GM12878 (cell line): ENCODE results near the gene NHSL1. TPM values are rescaled to one million over a fixed set of nuclear protein-coding genes. Genes with fewer than 3 reads are reported as not detected.
A peak's percentile ranks its signal among the peaks of the same experiment; 100 is the strongest.

Experiments used
- BCL11A ChIP-seq: IDR thresholded peaks from 2 replicates; pipeline ENCODE4 v1.6.1; 2011; ENCODE audit warnings: low read depth, low read length
- CBX5 ChIP-seq: sonication (generic); IDR thresholded peaks from 2 replicates; pipeline ENCODE4 v1.6.1; 2016; ENCODE audit warnings: low read depth, moderate library complexity, mild to moderate bottlenecking, inconsistent platforms
- MTA2 ChIP-seq: fragments of 450-650 bp; IDR thresholded peaks from 2 replicates; pipeline ENCODE4 v1.6.1; 2016; ENCODE audit warnings: low read depth, mild to moderate bottlenecking, moderate library complexity
- NFIC ChIP-seq: IDR thresholded peaks from 2 replicates; pipeline ENCODE4 v1.6.1; 2012; ENCODE audit warnings: low read depth, mild to moderate bottlenecking, inconsistent platforms, low read length, moderate library complexity
- RAD21 ChIP-seq: IDR thresholded peaks from 2 replicates; pipeline ENCODE4 v1.6.1; 2011; ENCODE audit warnings: mild to moderate bottlenecking, low read depth, low read length, moderate library complexity; ENCODE audit not compliant: insufficient read depth
- RELA ChIP-seq: fragments of 450-650 bp; IDR thresholded peaks from 2 replicates; pipeline ENCODE4 v1.8.0; 2014; ENCODE audit warnings: borderline replicate concordance; ENCODE audit not compliant: partially characterized antibody
- USF2 ChIP-seq: IDR thresholded peaks from 2 replicates; pipeline ENCODE4 v1.6.1; 2011; ENCODE audit warnings: low read depth, low read length, improper control_type of control experiment, borderline replicate concordance
- ZNF384 ChIP-seq: IDR thresholded peaks from 2 replicates; pipeline ENCODE4 v1.6.1; 2012; ENCODE audit warnings: low read depth, mild to moderate bottlenecking, low read length, improper control_type of control experiment, borderline replicate concordance
- ZNF592 ChIP-seq: fragments of 450-650 bp; IDR thresholded peaks from 2 replicates; pipeline ENCODE4 v1.6.1; 2017; ENCODE audit warnings: mild to moderate bottlenecking, moderate library complexity
- polyA plus RNA-seq, 11 experiments: library from polyadenylated mRNA; depleted of rRNA in 4 of 11; unstranded in 6 of 11; stranded (reverse) in 5 of 11; fragments of >200 nt; fragmentation: Nextera tagmentation in 4 of 11; fragmentation: Illumina TruSeq in 1 of 11; extraction: Ambion mirVana in 4 of 11; extraction: Trizol in 1 of 11; gene quantifications; 1 replicate in 1 of 11; 2 replicates in 10 of 11; pipeline versions ENCODE4 v1.2.1 to v1.2.3, GENCODE V29; 2011 to 2016; ENCODE audit warnings: inconsistent platforms in 2 of 11, missing spikeins in 2 of 11, low read depth in 1 of 11
- total RNA-seq, 4 experiments: library from RNA; depleted of rRNA in 3 of 4; stranded (reverse); fragments of >200 nt in 3 of 4; fragmentation: Illumina TruSeq in 1 of 4; extraction: Trizol in 1 of 4; gene quantifications; 2 replicates each; pipeline versions ENCODE4 v1.2.1 to v1.2.3, GENCODE V29; 2013 to 2021
- TF ChIP-seq, protein P1 (sequence below): IDR thresholded peaks from 2 replicates; pipeline ENCODE4 v1.6.1; 2012; ENCODE audit warnings: low read depth, low read length, improper control_type of control experiment
- TF ChIP-seq, protein P2 (sequence below): fragments of 450-650 bp; formaldehyde crosslinking; IDR thresholded peaks from 2 replicates; pipeline ENCODE4 v1.4.0; 2022; ENCODE audit warnings: mild to moderate bottlenecking, moderate library complexity
- TF ChIP-seq, protein P3 (sequence below): fragments of 450-650 bp; IDR thresholded peaks from 2 replicates; pipeline ENCODE4 v1.6.1; 2017; ENCODE audit warnings: antibody characterized with exemption, mild to moderate bottlenecking, moderate library complexity

NHSL1 gene
- total and polyA plus RNA-seq, 10 of the 15 experiments (the other 5 are each of a cell fraction or from before 2014, with no cell fraction given) = 0.26 to 14.1 (median 0.90) TPM

DNA sequence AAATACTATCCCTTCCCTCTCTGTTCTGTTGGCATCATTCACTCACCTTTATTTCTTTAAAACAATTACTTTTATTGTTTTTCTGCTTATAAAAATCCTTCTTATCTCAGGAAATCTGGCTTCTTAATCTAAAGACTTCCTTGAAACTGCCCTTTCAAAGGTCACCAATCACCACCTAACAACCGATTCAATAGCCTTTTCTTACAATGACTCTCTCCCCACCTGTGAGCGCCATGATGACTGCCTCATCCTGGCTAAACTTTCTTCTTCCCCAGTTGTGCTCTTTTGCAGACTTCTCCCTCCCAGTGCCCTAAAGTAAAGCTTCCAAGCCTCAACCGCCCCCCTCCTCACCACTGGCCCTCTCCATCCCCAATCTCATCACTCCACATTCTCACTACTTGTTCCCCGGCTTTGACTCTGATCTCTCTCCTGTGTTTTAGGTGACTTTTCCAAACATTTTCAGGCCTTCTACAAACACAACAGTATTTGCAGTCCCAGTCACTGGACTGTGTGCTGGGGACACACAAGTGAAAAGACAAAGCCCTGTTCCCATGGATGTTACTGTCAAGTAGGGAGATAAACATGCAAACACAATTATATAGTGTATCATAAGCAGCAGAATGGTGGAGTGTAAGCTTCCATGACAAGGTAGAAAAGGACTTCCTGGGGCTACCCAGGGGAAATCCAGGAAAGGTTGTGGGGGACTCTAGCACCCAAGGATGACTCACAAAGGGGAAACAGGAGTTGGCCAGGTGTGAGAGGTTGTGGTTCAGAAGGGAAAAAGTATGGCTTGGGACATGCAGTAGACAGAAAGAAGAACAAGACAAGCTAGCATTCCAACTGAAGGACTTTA lies 12.8 kb downstream of the NHSL1 start (continued):
- TF ChIP-seq RELA (peak; percentile 55), NFIC (0 out of 2 replicates have a peak, but pooled peaks have one; percentile 36), USF2 (no peak), CBX5 (no peak), ZNF384 (no peak), MTA2 (peak; percentile 58), ZNF592 (no peak), RAD21 (no peak), BCL11A (no peak)
- TF ChIP-seq, protein P1, sequence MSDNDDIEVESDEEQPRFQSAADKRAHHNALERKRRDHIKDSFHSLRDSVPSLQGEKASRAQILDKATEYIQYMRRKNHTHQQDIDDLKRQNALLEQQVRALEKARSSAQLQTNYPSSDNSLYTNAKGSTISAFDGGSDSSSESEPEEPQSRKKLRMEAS = no peak
- TF ChIP-seq, protein P2, sequence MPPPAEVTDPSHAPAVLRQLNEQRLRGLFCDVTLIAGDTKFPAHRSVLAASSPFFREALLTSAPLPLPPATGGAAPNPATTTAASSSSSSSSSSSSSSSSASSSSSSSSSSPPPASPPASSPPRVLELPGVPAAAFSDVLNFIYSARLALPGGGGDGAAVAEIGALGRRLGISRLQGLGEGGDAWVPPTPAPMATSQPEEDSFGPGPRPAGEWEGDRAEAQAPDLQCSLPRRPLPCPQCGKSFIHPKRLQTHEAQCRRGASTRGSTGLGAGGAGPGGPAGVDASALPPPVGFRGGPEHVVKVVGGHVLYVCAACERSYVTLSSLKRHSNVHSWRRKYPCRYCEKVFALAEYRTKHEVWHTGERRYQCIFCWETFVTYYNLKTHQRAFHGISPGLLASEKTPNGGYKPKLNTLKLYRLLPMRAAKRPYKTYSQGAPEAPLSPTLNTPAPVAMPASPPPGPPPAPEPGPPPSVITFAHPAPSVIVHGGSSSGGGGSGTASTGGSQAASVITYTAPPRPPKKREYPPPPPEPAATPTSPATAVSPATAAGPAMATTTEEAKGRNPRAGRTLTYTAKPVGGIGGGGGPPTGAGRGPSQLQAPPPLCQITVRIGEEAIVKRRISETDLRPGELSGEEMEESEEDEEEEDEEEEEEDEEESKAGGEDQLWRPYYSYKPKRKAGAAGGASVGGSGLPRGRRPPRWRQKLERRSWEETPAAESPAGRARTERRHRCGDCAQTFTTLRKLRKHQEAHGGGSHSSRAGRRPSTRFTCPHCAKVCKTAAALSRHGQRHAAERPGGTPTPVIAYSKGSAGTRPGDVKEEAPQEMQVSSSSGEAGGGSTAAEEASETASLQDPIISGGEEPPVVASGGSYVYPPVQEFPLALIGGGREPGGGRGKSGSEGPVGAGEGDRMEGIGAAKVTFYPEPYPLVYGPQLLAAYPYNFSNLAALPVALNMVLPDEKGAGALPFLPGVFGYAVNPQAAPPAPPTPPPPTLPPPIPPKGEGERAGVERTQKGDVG (CRISPR knock-in tag) = no peak
- TF ChIP-seq, protein P3, sequence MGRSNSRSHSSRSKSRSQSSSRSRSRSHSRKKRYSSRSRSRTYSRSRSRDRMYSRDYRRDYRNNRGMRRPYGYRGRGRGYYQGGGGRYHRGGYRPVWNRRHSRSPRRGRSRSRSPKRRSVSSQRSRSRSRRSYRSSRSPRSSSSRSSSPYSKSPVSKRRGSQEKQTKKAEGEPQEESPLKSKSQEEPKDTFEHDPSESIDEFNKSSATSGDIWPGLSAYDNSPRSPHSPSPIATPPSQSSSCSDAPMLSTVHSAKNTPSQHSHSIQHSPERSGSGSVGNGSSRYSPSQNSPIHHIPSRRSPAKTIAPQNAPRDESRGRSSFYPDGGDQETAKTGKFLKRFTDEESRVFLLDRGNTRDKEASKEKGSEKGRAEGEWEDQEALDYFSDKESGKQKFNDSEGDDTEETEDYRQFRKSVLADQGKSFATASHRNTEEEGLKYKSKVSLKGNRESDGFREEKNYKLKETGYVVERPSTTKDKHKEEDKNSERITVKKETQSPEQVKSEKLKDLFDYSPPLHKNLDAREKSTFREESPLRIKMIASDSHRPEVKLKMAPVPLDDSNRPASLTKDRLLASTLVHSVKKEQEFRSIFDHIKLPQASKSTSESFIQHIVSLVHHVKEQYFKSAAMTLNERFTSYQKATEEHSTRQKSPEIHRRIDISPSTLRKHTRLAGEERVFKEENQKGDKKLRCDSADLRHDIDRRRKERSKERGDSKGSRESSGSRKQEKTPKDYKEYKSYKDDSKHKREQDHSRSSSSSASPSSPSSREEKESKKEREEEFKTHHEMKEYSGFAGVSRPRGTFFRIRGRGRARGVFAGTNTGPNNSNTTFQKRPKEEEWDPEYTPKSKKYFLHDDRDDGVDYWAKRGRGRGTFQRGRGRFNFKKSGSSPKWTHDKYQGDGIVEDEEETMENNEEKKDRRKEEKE = no peak
